ENCODE data around the gene CLIC6.
"Not testable (repeated sequence)": the region's sequence is repeated elsewhere in the genome, so short reads cannot be mapped to it uniquely, and the experiment has no call there.

DNA sequence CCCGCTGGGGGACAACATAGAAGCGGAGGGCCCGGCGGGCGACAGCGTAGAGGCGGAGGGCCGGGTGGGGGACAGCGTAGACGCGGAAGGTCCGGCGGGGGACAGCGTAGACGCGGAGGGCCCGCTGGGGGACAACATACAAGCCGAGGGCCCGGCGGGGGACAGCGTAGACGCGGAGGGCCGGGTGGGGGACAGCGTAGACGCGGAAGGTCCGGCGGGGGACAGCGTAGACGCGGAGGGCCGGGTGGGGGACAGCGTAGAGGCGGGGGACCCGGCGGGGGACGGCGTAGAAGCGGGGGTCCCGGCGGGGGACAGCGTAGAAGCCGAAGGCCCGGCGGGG is 1.1 kb downstream of the CLIC6 start:
- TF ChIP-seq, protein P1, sequence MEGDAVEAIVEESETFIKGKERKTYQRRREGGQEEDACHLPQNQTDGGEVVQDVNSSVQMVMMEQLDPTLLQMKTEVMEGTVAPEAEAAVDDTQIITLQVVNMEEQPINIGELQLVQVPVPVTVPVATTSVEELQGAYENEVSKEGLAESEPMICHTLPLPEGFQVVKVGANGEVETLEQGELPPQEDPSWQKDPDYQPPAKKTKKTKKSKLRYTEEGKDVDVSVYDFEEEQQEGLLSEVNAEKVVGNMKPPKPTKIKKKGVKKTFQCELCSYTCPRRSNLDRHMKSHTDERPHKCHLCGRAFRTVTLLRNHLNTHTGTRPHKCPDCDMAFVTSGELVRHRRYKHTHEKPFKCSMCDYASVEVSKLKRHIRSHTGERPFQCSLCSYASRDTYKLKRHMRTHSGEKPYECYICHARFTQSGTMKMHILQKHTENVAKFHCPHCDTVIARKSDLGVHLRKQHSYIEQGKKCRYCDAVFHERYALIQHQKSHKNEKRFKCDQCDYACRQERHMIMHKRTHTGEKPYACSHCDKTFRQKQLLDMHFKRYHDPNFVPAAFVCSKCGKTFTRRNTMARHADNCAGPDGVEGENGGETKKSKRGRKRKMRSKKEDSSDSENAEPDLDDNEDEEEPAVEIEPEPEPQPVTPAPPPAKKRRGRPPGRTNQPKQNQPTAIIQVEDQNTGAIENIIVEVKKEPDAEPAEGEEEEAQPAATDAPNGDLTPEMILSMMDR (IDR thresholded peaks at IDR 0.05): not testable (repeated sequence)
- TF ChIP-seq POLR2A (IDR thresholded peaks at IDR 0.05): not testable (repeated sequence)
